ENCODE data around the gene EDAR. TPM values are rescaled to one million over a fixed set of nuclear protein-coding genes. Genes with fewer than 3 reads are reported as not detected.

Gene EDAR
- total and polyA plus RNA-seq, 2 of the 4 experiments (the other 2 are of a cell fraction): not detected

DNA sequence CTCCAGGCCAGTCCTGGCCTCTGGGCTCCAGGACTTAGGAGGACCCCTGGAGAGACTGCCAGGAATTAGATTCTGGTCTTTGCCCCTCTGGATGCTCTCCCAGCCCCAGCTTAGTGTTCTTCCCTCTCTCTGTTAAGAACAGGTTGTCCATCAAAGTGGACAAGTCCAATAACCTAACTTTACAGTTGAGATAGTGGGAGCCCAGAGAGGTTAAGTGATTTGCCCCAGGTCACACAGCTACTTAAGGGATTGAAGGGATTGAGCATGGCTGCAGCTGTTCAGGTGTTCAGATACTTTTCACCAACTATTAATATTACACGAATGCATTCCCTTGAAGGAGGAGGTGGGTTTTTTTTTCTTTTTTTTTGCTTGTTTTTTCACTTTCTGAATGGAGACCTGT is 57.6 kb downstream of the EDAR start:
- H3K4me3 ChIP-seq (ENCODE audit: insufficient read depth, low read depth, low read length): no peak overlapping the region
- WGBS, 2 experiments (ENCODE audit: extremely low coverage in 2 of 2, insufficient read length in 1 of 2): no CpG with 5 or more reads among the region's 1 CpG
- H2BK5ac ChIP-seq (ENCODE audit: low read depth, low read length, poor library complexity, severe bottlenecking): no peak overlapping the region
- H4K5ac ChIP-seq (ENCODE audit: low read depth, low read length): no peak overlapping the region
- POLR2A ChIA-PET (ENCODE audit: unreplicated experiment): no interaction called here
- no peak overlapping the region for H3K9ac ChIP-seq (ENCODE audit: low read depth, low read length)
- no peak overlapping the region for H2AK5ac ChIP-seq (ENCODE audit: low read depth, low read length)
- dilution Hi-C loops (cut with HindIII; ENCODE audit: low sequenced_read_pairs, unreplicated experiment): no loop called here
- H2BK120ac ChIP-seq (ENCODE audit: low read depth, low read length): no peak overlapping the region
- H3K27me3 ChIP-seq (ENCODE audit: control insufficient read depth, insufficient read depth, low read length): peaks cover 83% of the 10 kb centered on the region
- no peaks in the 10 kb centered on the region for H3K9me3 ChIP-seq (ENCODE audit: control insufficient read depth, insufficient read depth, low read length)
- H3K4me1 ChIP-seq (ENCODE audit: control insufficient read depth, insufficient read depth, low read length): no peaks in the 10 kb centered on the region
- CTCF ChIA-PET: interaction anchor here (0.6 kb wide), 1 partner anchor 54 kb away, joined by 3 read pairs; no protein-coding TSS in a partner anchor
- H3K4ac ChIP-seq (ENCODE audit: low read depth, low read length): no peak overlapping the region
- H3K4me2 ChIP-seq (ENCODE audit: low read depth, low read length): no peak overlapping the region
- no peak for ATAC-seq (ENCODE audit: low read depth)
- H3K14ac ChIP-seq (replicated peaks; ENCODE audit: low read depth, low read length): no peak overlapping the region
- DNase-seq: no peak
- TF ChIP-seq RFX5 (IDR thresholded peaks at IDR 0.05; ENCODE audit: low read depth, low read length): no peak
- TF ChIP-seq MAFK (IDR thresholded peaks at IDR 0.05; ENCODE audit: low read depth, low read length): no peak
- no peak for TF ChIP-seq NFE2L2 (IDR thresholded peaks at IDR 0.05; ENCODE audit: low read depth, low read length)
- TF ChIP-seq SMC3 (IDR thresholded peaks at IDR 0.05; ENCODE audit: low read depth, low read length): no peak
- no peak for TF ChIP-seq RAD21 (IDR thresholded peaks at IDR 0.05; ENCODE audit: low read length)
- TF ChIP-seq MXI1 (IDR thresholded peaks at IDR 0.05; ENCODE audit: borderline replicate concordance, low read depth, low read length): no peak
- TF ChIP-seq CEBPB (IDR thresholded peaks at IDR 0.05; ENCODE audit: low read depth, low read length): no peak
- TF ChIP-seq, protein P1, sequence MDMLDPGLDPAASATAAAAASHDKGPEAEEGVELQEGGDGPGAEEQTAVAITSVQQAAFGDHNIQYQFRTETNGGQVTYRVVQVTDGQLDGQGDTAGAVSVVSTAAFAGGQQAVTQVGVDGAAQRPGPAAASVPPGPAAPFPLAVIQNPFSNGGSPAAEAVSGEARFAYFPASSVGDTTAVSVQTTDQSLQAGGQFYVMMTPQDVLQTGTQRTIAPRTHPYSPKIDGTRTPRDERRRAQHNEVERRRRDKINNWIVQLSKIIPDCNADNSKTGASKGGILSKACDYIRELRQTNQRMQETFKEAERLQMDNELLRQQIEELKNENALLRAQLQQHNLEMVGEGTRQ (IDR thresholded peaks at IDR 0.05; ENCODE audit: low read depth, low read length): no peak
- no peak for TF ChIP-seq POLR2A (IDR thresholded peaks at IDR 0.05; ENCODE audit: low read depth, low read length)
- TF ChIP-seq, protein P2, sequence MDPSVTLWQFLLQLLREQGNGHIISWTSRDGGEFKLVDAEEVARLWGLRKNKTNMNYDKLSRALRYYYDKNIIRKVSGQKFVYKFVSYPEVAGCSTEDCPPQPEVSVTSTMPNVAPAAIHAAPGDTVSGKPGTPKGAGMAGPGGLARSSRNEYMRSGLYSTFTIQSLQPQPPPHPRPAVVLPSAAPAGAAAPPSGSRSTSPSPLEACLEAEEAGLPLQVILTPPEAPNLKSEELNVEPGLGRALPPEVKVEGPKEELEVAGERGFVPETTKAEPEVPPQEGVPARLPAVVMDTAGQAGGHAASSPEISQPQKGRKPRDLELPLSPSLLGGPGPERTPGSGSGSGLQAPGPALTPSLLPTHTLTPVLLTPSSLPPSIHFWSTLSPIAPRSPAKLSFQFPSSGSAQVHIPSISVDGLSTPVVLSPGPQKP (IDR thresholded peaks at IDR 0.05; ENCODE audit: borderline replicate concordance, low read depth, low read length): no peak
- no peak for TF ChIP-seq MAZ (IDR thresholded peaks at IDR 0.05; ENCODE audit: borderline replicate concordance, low read depth, low read length)
- no peak for TF ChIP-seq CTCF (conservative IDR thresholded peaks at IDR 0.05; ENCODE audit: low read depth, low read length)
- no peak for TF ChIP-seq FOS (IDR thresholded peaks at IDR 0.05; ENCODE audit: low read depth, low read length)
- no peak for TF ChIP-seq BHLHE40 (IDR thresholded peaks at IDR 0.05; ENCODE audit: low read depth, low read length)
- no peak for TF ChIP-seq RCOR1 (IDR thresholded peaks at IDR 0.05; ENCODE audit: insufficient replicate concordance, low read length)
- intact Hi-C loops (cut with micrococcal nuclease): no loop called here
- no peak overlapping the region for H4K8ac ChIP-seq (ENCODE audit: low read depth in 2 of 2, low read length in 2 of 2)
- H4K91ac ChIP-seq (ENCODE audit: insufficient read depth, low read depth, low read length): no peak overlapping the region
- no peak overlapping the region for H3K27ac ChIP-seq (ENCODE audit: insufficient read depth, low read length)
- no peak overlapping the region for H3K18ac ChIP-seq (ENCODE audit: low read depth, low read length)
- no peak overlapping the region for H3K23ac ChIP-seq (ENCODE audit: low read depth, low read length)
- H3K9me1 ChIP-seq (ENCODE audit: insufficient read depth, low read length): 0 out of 2 replicates have a peak, but pooled peaks cover 3% of the 10 kb centered on the region
- in situ Hi-C loops (cut with MboI; ENCODE audit: low sequenced_read_pairs): loop anchor here (5.0 kb wide), 1 partner anchor 571 kb away; no protein-coding TSS in a partner anchor
- BruUV-seq (replicated peaks): no TSS peak
- peaks cover 6% of the 10 kb centered on the region; the same call in 1 of the 2 replicates for H4K20me1 ChIP-seq (ENCODE audit: insufficient read depth, low read length)
- no peaks in the 10 kb centered on the region for H3K79me1 ChIP-seq (ENCODE audit: low read depth in 1 of 2, low read length in 2 of 2)
- H2BK15ac ChIP-seq (ENCODE audit: low read depth, low read length): no peak overlapping the region
- no peak overlapping the region for H2AFZ ChIP-seq (replicated peaks; ENCODE audit: low read length, poor library complexity)
- no peak overlapping the region for H2BK20ac ChIP-seq (ENCODE audit: low read depth, low read length)
- H3K56ac ChIP-seq (ENCODE audit: extremely low read depth, insufficient read depth, low read length): no peak overlapping the region
- no peak overlapping the region for H2AK9ac ChIP-seq (replicated peaks; ENCODE audit: low read depth, low read length, poor library complexity)
- H3K36me3 ChIP-seq (ENCODE audit: control insufficient read depth, insufficient read depth, low read length): no peaks in the 10 kb centered on the region

Measured in IMR-90 (cell line).